Measurements from ENCODE around the gene FMO4. TPM values are rescaled to one million over a fixed set of nuclear protein-coding genes. Genes with fewer than 3 reads are reported as not detected.
"Not testable (repeated sequence)": the region's sequence is repeated elsewhere in the genome, so short reads cannot be mapped to it uniquely, and the experiment has no call there.

Gene FMO4
- total RNA-seq, 2 experiments from 2014 or later, result 1.2 to 1.8 TPM

GRCh38 chr1:171295821-171296220 lies 18.2 kb upstream of the FMO4 start:
- ChIA-PET POLR2A (no interaction called here), CTCF (interaction anchor here (2.3 kb wide), 1 partner anchor 18 kb away, joined by 10 read pairs; the partner anchor contains the start of gene FMO4)
- Mint-ChIP-seq H3K27ac (no peak overlapping the region), H3K36me3 (ENCODE audit: low read depth) (no peaks in the 10 kb centered on the region), H3K4me3 (no peak overlapping the region), H3K4me1 (no peaks in the 10 kb centered on the region), H3K27me3 (peaks cover 8% of the 10 kb centered on the region), H3K9me3 (peaks cover 6% of the 10 kb centered on the region)
- no peak for DNase-seq

GRCh38 chr1:171296897-171297296 lies 17.1 kb upstream of the FMO4 start:
- H3K4me1 Mint-ChIP-seq, result no peaks in the 10 kb centered on the region
- POLR2A ChIA-PET, result no interaction called here
- peaks cover 18% of the 10 kb centered on the region for H3K27me3 Mint-ChIP-seq
- no peaks in the 10 kb centered on the region for H3K36me3 Mint-ChIP-seq (ENCODE audit: low read depth)
- H3K27ac Mint-ChIP-seq, result no peak overlapping the region
- peaks cover 6% of the 10 kb centered on the region for H3K9me3 Mint-ChIP-seq
- CTCF ChIA-PET, result interaction anchor here (2.7 kb wide), 1 partner anchor 17 kb away, joined by 8 read pairs; the partner anchor contains the start of gene FMO4
- no peak for DNase-seq
- no peak overlapping the region for H3K4me3 Mint-ChIP-seq

- Mint-ChIP-seq H3K4me1 (no peaks in the 10 kb centered on the region), H3K27ac (no peak overlapping the region), H3K36me3 (ENCODE audit: low read depth) (no peaks in the 10 kb centered on the region), H3K4me3 (no peak overlapping the region), H3K27me3 (peaks cover 23% of the 10 kb centered on the region), H3K9me3 (peaks cover 6% of the 10 kb centered on the region)
- ChIA-PET CTCF (interaction anchor here (2.7 kb wide), 1 partner anchor 15 kb away, joined by 8 read pairs; the partner anchor contains the start of gene FMO4), POLR2A (no interaction called here)
- no peak for DNase-seq
Measured at GRCh38 chr1:171298696-171299095, 15.3 kb upstream of the FMO4 start.

GRCh38 chr1:171299342-171299741 lies 14.6 kb upstream of the FMO4 start:
- no peak overlapping the region for H3K27ac Mint-ChIP-seq
- H3K4me3 Mint-ChIP-seq, result no peak overlapping the region
- H3K27me3 Mint-ChIP-seq, result peaks cover 20% of the 10 kb centered on the region
- ChIA-PET POLR2A (no interaction called here), CTCF (interaction anchor here (2.7 kb wide), 1 partner anchor 14 kb away, joined by 8 read pairs; the partner anchor contains the start of gene FMO4)
- no peaks in the 10 kb centered on the region for H3K4me1 Mint-ChIP-seq
- H3K9me3 Mint-ChIP-seq, result peaks cover 6% of the 10 kb centered on the region
- DNase-seq, result no peak
- H3K36me3 Mint-ChIP-seq (ENCODE audit: low read depth), result no peaks in the 10 kb centered on the region

- no peaks in the 10 kb centered on the region for H3K4me1 Mint-ChIP-seq
- no peak for DNase-seq
- H3K36me3 Mint-ChIP-seq (ENCODE audit: low read depth), result no peaks in the 10 kb centered on the region
- peaks cover 20% of the 10 kb centered on the region for H3K27me3 Mint-ChIP-seq
- ChIA-PET CTCF (interaction anchor here (1.6 kb wide), 1 partner anchor 13 kb away, joined by 6 read pairs; the partner anchor contains the start of gene FMO4), POLR2A (no interaction called here)
- peaks cover 6% of the 10 kb centered on the region for H3K9me3 Mint-ChIP-seq
- no peak overlapping the region for H3K27ac Mint-ChIP-seq
- H3K4me3 Mint-ChIP-seq, result no peak overlapping the region
Measured at GRCh38 chr1:171300401-171300800, 13.6 kb upstream of the FMO4 start.

- Mint-ChIP-seq H3K36me3 (ENCODE audit: low read depth) (no peaks in the 10 kb centered on the region), H3K27ac (no peak overlapping the region), H3K27me3 (no peaks in the 10 kb centered on the region), H3K4me1 (peaks cover 16% of the 10 kb centered on the region), H3K9me3 (no peaks in the 10 kb centered on the region), H3K4me3 (no peak overlapping the region)
- POLR2A ChIA-PET, result no interaction called here
- no peak for DNase-seq
- CTCF ChIA-PET, result no interaction called here
Measured at GRCh38 chr1:171310661-171311087, 3.3 kb upstream of the FMO4 start.

- POLR2A ChIA-PET, result no interaction called here
- no peaks in the 10 kb centered on the region for H3K36me3 Mint-ChIP-seq (ENCODE audit: low read depth)
Measured at GRCh38 chr1:171311771-171312558, 2.0 kb upstream of the FMO4 start.

GRCh38 chr1:171313319-171313834 lies 606 bp upstream of the FMO4 start:
- H3K9me3 Mint-ChIP-seq, result no peaks in the 10 kb centered on the region
- H3K27me3 Mint-ChIP-seq, result no peaks in the 10 kb centered on the region
- CTCF ChIA-PET, result interaction anchor here (0.6 to 2.1 kb wide), 39 partner anchors 9 to 1419 kb away, joined by 3 to 40 read pairs (median 4); partner anchors contain the start of genes FMO1 and PRRC2C
- H3K36me3 Mint-ChIP-seq (ENCODE audit: low read depth), result no peaks in the 10 kb centered on the region
- H3K4me1 Mint-ChIP-seq, result peaks cover 16% of the 10 kb centered on the region
- POLR2A ChIA-PET, result interaction anchor here (1.6 kb wide), 1 partner anchor 172 kb away, joined by 13 read pairs; the partner anchor contains the start of gene PRRC2C
- no peak overlapping the region for H3K4me3 Mint-ChIP-seq
- no peak for DNase-seq
- no peak overlapping the region for H3K27ac Mint-ChIP-seq

More at GRCh38 chr1:171311771-171312558, 2.0 kb upstream of the FMO4 start:
- Mint-ChIP-seq H3K27ac (no peak overlapping the region), H3K4me1 (peaks cover 16% of the 10 kb centered on the region), H3K27me3 (no peaks in the 10 kb centered on the region), H3K9me3 (no peaks in the 10 kb centered on the region), H3K4me3 (no peak overlapping the region)
- CTCF ChIA-PET, result interaction anchor here (0.5 to 1.0 kb wide), 3 partner anchors 20 to 345 kb away, joined by 3 to 4 read pairs (median 3); no protein-coding TSS in a partner anchor
- DNase-seq, result no peak

GRCh38 chr1:171329251-171329650 lies 15.3 kb downstream of the FMO4 start:
- no peak for DNase-seq
- no peaks in the 10 kb centered on the region for H3K4me1 Mint-ChIP-seq
- H3K27me3 Mint-ChIP-seq, result no peaks in the 10 kb centered on the region
- no peak overlapping the region for H3K27ac Mint-ChIP-seq
- H3K9me3 Mint-ChIP-seq, result no peaks in the 10 kb centered on the region
- ChIA-PET CTCF (no interaction called here), POLR2A (no interaction called here)
- no peaks in the 10 kb centered on the region for H3K36me3 Mint-ChIP-seq (ENCODE audit: low read depth)
- no peak overlapping the region for H3K4me3 Mint-ChIP-seq

- H3K27ac Mint-ChIP-seq, result no peak overlapping the region
- H3K4me1 Mint-ChIP-seq, result no peaks in the 10 kb centered on the region
- H3K4me3 Mint-ChIP-seq, result no peak overlapping the region
- ChIA-PET POLR2A (interaction anchor here (0.7 kb wide), 1 partner anchor 89 kb away, joined by 3 read pairs; no protein-coding TSS in a partner anchor), CTCF (interaction anchor here (1.2 kb wide), 1 partner anchor 20 kb away, joined by 4 read pairs; the partner anchor contains the start of gene FMO4)
- no peak for DNase-seq
- no peaks in the 10 kb centered on the region for H3K36me3 Mint-ChIP-seq (ENCODE audit: low read depth)
- H3K9me3 Mint-ChIP-seq, result no peaks in the 10 kb centered on the region
- H3K27me3 Mint-ChIP-seq, result no peaks in the 10 kb centered on the region
Measured at GRCh38 chr1:171334024-171334640, 20.1 kb downstream of the FMO4 start.

GRCh38 chr1:171335964-171336363 lies 22.0 kb downstream of the FMO4 start:
- ChIA-PET CTCF (interaction anchor here (1.9 kb wide), 1 partner anchor 22 kb away, joined by 5 read pairs; the partner anchor contains the start of gene FMO4), POLR2A (no interaction called here)
- Mint-ChIP-seq H3K27ac (no peak overlapping the region), H3K9me3 (no peaks in the 10 kb centered on the region), H3K4me1 (no peaks in the 10 kb centered on the region), H3K27me3 (no peaks in the 10 kb centered on the region), H3K36me3 (ENCODE audit: low read depth) (no peaks in the 10 kb centered on the region), H3K4me3 (no peak overlapping the region)
- no peak for DNase-seq

- H3K36me3 Mint-ChIP-seq (ENCODE audit: low read depth); H3K27ac Mint-ChIP-seq; POLR2A ChIA-PET; DNase-seq; H3K9me3 Mint-ChIP-seq; H3K4me3 Mint-ChIP-seq; H3K4me1 Mint-ChIP-seq; H3K27me3 Mint-ChIP-seq: not testable (repeated sequence)
- CTCF ChIA-PET, result interaction anchor here (1.0 kb wide), 1 partner anchor 26 kb away, joined by 3 read pairs; the partner anchor contains the start of gene FMO4
Measured at GRCh38 chr1:171339345-171339744, 25.4 kb downstream of the FMO4 start.

Measured in activated CD4-positive, alpha-beta memory T cell treated with anti-CD3 and anti-CD28 coated beads, Interleukin-2, amount 10 ng/mL, durations not matched to agents 7 days and 5 days (primary cell).